NOMO-1 treated with DMSO at 0.1 percent for 48 hours (cell line): ENCODE data around the gene APLF.
"Not testable (repeated sequence)": the region's sequence is repeated elsewhere in the genome, so short reads cannot be mapped to it uniquely, and the experiment has no call there.

Experiments used
- DNase-seq: peaks from one replicate; lab custom pipeline; 2025; ENCODE audit not compliant: unreplicated experiment; lab: John Stamatoyannopoulos, UW

APLF gene

GRCh38 chr2:68475110-68475509 lies 7.7 kb downstream of the APLF start:
- DNase-seq: no peak

DNA sequence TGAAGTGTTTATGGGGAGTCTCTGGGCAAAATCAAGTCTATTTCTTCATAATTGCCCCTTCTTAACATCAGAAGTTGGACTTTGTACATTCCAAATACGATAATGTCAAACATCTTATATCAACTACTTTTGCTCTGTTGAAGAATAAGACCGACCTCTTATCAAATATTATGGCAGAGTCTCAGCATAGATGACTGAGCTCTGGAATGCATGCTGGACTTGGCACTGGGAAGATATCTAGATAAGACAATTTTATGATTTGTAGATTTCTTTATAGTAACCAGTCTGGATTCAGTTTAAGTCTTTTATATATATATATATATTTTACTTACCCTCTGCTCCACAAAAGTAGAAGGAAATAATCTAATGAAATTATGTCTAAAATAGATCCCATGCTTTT lies 8.2 kb downstream of the APLF start:
- DNase-seq: no peak

- no peak for DNase-seq
These were observed 9.1 kb downstream of the APLF start for GRCh38 chr2:68476454-68476853.

- no peak for DNase-seq
These were observed 11.3 kb downstream of the APLF start for GRCh38 chr2:68478688-68479087.

DNA sequence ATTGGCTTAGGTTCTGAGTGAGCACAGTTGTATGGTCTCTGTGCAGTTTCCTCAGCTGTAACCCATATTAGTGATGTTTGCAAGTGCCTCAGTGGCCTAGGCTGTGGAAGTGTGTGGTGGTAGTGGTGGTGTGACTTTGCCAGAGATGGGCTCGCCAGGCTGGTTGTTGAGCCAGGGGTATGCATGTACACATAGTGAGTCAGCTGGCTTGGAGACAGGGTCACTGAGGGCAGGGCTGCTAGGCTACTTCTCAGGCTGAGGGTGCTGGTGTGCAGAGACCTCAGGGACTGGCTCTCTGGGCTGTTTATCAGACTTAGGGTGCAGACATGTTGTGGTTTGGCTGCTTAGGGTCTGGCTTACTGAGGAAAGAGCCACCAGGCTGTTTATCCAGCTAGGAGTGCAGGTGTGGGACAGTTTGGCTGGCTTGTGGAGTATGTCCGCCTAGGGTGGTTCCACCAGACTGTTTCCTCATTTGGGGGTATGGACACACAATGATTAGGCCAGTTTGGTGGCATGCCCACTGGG lies 15.0 kb downstream of the APLF start:
- DNase-seq: no peak

DNA sequence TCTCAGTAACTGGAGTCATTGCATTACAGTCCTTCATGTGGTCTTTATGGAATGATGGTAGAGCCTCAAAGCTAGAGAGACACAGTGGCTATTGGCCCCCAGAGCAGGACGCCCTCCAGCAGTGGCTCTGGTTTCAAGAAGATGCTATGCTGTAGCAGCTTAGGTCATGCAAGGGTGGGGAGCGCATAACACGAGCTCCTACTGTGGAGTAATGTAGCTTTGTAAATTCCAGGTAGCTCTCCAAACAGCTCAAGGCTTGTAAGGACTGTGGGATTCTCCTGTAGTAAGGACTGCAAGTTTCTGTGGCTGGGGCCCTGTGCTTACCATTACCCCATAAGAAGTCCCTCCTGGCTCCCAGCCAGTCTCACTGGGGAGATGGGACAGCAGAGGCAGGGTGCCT lies 15.6 kb downstream of the APLF start:
- no peak for DNase-seq

- DNase-seq: peak; percentile 41
These were observed 20.5 kb downstream of the APLF start for GRCh38 chr2:68487773-68488355.

DNA sequence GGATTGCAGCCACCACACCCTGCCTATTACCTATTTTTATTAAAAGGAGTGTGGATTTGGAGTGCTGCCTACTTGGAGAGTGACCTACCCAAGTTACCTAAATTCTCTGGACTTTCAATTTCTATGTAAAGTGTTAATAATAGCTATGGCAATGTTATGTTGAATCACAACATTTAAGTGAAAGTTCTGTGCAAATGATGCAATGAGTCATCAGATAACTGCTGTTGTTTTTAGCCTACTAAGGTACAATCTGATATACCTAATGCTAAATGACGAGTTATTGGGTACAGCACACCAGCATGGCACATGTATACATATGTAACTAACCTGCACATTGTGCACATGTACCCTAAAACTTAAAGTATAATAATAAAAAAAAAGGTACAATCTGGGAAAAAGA lies 21.2 kb downstream of the APLF start:
- not testable (repeated sequence) for DNase-seq

DNA sequence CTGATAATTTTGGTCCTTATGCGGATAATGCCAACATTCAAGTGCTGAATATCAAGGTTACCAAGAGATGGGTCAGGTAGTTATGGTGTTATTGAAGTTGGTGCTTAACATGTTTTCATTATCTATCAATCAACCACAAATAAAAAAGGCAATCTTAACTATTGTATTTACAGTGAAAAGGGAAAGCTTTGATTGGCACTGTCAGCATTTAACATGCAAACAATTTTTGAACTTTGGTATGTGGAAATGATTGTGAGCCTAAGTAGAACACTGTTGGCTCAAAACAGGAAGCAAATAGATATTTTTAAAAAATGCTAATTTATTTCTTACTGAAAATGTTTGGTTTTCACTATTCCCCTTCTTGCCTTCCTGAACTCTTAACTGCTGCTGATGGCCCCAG lies 21.9 kb downstream of the APLF start:
- no peak for DNase-seq

DNA sequence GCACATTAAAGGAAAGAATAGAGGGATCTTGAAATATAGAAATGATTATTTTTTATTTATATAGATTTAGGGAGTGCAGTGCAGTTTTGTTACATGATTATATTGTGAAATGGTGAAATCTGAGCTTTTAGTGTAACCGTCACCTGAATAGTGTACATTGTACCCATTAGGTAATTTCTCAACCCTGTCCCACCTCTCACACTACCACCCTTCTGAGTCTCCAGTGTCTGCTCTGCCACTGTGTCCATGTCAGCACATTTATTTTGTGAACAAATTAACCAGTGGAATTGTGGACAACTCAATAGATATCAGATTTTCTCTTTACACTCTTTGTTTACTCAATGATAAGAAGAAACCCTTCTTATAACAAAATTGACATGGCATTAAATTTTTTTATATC lies 24.2 kb downstream of the APLF start:
- no peak for DNase-seq

DNA sequence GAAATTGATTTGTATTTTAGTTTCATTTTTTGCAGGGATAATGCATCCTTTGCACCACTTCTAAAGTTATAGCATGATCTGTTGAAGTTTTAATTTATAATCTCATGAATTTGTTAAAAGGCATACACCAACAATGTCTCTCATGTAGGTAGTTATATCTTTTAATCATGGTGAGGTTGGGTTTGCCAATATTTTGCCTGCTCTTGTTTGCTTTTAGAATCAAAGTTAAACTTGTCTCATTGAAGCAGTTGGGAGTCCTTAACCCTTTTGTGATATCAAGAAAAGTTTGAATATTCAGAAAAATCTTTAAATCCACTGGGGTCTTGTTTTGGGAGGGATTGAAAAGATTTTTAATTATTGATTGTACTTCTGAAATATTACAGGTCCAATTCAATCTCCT lies 31.7 kb downstream of the APLF start:
- DNase-seq: no peak

DNA sequence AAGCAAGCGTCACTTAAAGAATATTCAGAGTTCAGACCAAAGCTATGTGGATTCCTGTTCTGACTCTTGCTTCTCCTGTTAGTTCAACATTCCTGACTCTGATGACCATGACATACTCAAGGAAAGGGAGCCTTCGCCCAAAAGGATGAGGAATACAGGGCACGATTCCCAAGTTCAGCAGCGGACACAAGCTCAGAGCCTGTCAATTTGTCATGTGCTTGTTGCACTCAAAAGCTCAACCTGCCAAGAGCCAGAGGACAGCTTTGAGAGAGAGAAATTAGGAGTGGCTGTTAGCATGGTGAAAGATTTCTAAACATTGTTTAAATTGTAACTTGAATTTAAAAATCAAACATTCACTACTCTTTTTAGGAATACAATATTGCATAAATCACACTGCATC lies 33.3 kb downstream of the APLF start:
- DNase-seq: no peak

- DNase-seq: no peak
These were observed 34.4 kb downstream of the APLF start for GRCh38 chr2:68501768-68502167.

- no peak for DNase-seq
These were observed 38.3 kb downstream of the APLF start for GRCh38 chr2:68505603-68506159.

DNA sequence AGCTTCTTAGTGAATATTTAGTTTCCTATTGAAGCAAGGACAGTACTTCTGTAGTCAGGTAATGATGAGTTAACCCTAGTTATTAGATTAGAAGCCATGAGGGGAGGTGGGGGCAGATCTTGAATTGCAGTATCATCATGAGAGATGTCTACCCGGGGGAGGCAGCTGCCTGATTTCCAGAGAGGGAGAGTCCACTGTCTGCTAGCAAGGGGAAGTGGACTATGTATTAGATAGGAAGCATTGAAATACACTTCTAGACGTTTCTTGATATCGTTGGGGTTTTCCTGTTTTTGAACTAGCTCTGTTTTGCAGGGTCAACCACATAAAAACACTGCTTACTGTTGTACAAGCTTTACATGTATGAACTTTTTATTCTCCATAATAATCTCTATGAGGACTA lies 38.8 kb downstream of the APLF start:
- DNase-seq: no peak

DNA sequence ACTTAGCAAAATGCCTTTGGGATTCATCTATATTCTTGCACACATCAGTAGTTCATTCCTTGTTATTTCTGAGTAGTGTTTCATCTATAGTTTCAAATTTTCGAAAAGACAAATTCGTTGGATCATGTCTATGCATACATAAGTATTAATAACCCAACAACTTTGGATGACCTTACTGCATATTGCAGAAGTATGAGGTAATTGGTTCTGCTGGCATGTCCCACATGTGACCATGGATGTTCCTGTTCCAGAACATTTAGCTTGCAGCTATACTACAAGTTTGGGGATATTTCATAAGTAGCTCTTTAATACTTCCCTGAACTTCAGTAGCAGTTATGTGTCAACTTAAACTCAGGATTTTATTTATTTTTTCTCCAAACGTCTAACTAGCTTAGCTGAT lies 44.9 kb downstream of the APLF start:
- DNase-seq: no peak

DNA sequence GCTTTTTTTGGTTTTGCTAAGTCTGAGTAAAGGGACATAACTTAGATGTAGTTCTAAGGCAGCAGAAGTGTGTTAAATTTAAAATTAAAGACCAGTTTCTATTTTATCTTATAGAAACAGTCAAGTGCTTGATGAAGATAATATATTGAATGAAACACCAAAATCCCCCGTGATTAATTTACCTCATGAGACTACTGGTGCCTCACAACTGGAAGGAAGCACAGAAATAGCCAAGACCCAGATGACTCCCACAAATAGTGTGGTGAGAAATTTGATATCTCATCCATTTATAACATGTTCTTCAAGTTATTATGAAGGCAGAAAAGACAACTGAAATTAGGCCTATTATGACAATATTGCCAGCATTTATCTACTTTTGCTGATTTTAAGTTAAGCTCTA lies 45.6 kb downstream of the APLF start:
- DNase-seq: no peak

DNA sequence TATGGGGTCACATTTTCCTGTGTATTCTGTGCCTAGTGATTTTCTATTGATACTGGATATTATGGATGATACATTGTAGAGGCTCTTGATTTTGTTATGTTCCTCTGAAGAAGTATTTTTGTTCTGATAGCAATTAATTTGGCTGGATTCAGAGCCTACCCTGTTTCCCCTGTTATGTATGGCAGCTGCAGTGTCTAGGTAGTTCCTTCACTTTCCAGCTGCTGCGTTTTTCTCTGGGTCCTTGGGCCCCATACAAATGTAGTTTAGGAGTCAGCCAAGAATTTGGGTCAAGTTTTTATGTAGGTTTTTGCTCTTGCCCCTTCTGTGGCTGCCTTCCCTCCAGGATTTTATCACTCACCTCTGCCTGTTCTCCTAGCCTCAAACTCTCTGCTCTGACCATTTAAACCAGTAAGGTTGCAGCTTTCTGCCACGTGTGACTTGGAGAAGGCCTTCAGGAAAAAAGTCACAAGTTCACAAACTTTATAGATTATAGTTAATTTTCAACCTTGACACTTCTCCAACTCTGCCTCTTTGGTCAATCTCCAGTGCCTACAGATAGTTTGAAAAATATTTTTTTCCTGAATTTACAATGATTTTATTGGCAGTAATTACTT lies 47.0 kb downstream of the APLF start:
- DNase-seq: no peak

DNA sequence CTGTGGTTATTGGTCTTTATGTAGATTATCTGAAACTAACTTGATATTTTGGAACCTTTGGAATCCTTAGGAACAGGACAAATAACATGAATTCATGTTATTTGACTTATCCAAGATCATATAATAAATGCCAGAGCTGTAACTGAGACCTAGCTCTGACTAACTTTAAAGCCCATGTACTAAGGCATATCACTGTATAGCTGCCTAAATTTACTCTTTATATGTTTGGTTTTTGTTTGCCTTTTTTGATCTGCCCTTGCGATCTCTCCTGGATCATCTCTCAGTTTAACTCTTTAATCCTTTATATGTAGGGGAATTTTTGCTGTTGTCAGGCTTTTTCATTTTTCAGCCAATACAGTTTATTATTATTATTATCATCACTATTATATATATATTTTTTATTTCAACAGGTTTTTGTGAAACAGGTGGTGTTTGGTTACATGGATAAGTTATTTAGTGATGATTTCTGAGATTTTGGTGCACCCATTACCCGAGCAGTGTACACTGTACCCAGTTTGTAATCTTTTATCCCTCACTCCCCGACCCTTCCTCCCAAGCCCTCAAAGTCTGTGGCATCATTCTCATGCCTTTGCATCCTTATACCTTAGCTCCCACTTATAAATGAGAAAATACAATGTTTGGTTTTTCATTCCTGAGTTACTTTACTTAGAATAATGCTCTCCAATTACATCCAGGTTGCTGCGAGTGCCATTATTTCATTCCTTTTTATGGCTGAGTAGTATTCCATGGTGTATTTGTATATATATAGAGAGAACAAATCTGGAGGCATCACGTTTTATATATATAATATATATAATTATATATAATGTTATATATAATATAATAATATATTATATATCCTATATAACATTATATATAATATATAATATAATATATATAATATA lies 48.9 kb downstream of the APLF start:
- peak; percentile 36 for DNase-seq

GRCh38 chr2:68519236-68519635 lies 51.9 kb downstream of the APLF start:
- DNase-seq: peak; percentile 27

DNA sequence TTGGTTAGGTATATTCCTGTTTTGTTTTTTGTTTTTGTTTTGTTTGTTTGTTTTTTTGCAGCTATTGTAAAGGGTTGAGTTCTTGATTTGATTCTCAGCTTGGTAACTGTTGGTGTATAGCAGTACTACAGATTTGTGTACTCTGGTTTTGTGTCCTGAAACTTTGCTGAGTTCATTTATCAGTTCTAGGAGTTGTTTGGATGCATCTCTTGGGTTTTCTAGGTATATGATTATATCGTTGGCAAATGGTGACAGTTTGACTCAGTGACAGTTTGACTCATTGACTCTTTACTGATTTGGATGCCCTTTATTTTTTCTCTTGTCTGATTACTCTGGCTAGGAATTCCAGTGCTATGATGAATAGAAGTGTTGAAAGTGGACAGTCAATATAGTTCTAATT lies 53.7 kb downstream of the APLF start:
- no peak for DNase-seq

- DNase-seq: not testable (repeated sequence)
These were observed 59.6 kb downstream of the APLF start for GRCh38 chr2:68526943-68527342.
